Astrocyte of the spinal cord (primary cell): ENCODE data around the gene REM2.

Source experiments
- DNase-seq: peaks from one replicate; pipeline ENCODE4 v3.0.0; 2011; ENCODE audit warnings: low read depth, low spot score
- H3K4me3 ChIP-seq: 2 replicates; pipeline ENCODE4 v1.5.1; 2011; ENCODE audit warnings: low read depth, mild to moderate bottlenecking, low read length, moderate library complexity
- in situ Hi-C: cut with HindIII; loops from 2 replicates; pipeline ENCODE4 v1.10.0; 2017; ENCODE audit warnings: low sequenced_read_pairs
- TF ChIP-seq, protein P1 (sequence below): IDR thresholded peaks from 2 replicates; pipeline ENCODE4 v1.5.1; 2012; ENCODE audit warnings: low read depth, mild to moderate bottlenecking, low read length, inconsistent platforms

REM2 gene

DNA sequence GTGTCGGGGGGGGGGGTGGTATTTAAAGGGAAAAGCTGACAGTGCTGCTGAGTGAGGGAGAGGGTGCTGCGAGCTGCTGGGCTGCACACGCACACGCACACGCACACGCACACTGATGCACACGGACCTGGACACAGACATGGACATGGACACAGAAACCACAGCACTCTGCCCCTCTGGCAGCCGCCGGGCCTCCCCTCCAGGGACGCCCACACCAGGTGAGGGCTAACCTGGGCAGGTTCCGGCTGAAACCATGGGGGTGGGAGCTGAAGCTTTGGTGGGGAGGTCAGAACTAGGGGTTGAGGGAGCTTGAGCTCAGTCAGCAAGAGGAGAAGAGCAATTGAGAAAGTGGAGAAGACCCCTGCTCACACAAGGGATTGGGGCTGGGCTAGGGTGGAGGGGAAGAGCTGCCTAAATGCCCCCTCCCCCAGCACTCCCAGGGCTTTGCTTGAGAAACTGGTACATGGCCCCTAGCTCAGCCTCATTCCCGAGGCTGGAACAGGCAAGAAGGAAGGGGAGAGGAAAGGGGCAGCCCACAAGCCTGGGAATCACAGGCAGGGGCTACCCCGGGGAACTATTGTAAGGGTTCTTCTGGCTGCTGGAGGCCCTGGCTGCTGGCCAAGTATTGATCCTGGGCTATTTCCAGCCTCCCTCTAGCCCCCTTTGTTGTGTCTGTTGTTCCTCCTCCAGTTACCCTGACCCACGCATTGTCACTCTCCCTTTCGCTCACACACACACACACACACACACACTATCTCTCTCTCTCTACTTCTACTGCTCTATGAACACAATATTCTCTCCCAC, at the start of gene REM2:
REM2 (plus strand) TSS at position 50 of the 804 bp plus-strand sequence; CDS start at position 116, 66 bp downstream.
- no peak within 1 kb of the TSS for H3K4me3 ChIP-seq
- TF ChIP-seq, protein P1, sequence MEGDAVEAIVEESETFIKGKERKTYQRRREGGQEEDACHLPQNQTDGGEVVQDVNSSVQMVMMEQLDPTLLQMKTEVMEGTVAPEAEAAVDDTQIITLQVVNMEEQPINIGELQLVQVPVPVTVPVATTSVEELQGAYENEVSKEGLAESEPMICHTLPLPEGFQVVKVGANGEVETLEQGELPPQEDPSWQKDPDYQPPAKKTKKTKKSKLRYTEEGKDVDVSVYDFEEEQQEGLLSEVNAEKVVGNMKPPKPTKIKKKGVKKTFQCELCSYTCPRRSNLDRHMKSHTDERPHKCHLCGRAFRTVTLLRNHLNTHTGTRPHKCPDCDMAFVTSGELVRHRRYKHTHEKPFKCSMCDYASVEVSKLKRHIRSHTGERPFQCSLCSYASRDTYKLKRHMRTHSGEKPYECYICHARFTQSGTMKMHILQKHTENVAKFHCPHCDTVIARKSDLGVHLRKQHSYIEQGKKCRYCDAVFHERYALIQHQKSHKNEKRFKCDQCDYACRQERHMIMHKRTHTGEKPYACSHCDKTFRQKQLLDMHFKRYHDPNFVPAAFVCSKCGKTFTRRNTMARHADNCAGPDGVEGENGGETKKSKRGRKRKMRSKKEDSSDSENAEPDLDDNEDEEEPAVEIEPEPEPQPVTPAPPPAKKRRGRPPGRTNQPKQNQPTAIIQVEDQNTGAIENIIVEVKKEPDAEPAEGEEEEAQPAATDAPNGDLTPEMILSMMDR: no peak
- in situ Hi-C loops: no loop called here
- DNase-seq: no peak

DNA sequence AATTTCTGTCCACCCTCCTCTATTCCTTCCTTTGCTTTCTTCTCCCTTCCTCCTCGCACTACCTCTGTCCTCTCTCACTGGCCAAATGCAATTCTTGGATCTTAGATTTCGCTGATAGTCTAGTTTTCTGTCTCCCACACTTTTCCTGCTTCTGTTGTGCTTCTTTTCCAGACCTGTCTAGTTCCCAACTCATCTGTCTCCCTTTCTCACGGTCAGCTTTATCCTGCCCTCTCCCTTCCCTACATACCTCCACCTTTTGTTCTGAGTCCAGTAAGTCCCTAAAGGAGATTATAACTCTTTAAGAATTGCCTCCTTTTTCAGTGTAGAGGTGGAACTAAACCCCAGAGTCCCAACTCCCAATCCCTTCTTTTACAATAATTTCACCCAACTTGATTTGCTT, 47.5 kb upstream of the REM2 start:
- in situ Hi-C loops: no loop called here
- TF ChIP-seq, protein P1: no peak

DNA sequence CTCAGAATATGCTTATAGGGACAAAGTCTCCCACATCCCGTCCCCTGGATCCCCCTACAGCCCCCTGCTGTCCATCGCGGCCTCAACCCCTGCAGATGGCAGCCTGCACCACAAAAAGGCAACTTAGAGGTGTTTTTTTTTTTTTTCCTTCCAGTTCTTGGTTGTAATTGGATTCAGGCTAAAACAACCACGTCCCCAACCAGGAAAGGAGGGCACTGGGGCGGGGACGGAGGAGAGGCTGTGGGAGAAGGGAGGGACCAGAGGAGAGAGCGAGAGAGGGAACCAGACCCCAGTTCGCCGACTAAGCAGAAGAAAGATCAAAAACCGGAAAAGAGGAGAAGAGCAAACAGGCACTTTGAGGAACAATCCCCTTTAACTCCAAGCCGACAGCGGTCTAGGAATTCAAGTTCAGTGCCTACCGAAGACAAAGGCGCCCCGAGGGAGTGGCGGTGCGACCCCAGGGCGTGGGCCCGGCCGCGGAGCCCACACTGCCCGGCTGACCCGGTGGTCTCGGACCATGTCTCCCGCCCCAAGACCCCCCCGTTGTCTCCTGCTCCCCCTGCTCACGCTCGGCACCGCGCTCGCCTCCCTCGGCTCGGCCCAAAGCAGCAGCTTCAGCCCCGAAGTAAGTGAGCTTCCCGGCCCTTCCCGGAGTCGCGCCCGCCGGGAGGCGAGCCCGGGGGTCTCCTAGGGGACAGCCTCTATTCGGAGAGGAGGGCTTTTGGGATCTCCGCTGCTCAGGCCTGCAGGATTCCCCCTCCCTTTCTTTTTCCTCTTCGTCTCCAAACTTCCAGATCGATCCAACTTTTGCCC, 46.5 kb upstream of the REM2 start, which contains the start of gene MMP14:
MMP14 (plus strand) TSS at position 285 of the 813 bp plus-strand sequence; CDS start at position 518, 233 bp downstream.
- in situ Hi-C loops: no loop called here

More for the DNA sequence above, 47.5 kb upstream of the REM2 start:
- no peak for DNase-seq
- no peak overlapping the region for H3K4me3 ChIP-seq

GRCh38 chr14:22837114-22837749, 45.8 kb upstream of the REM2 start:
- in situ Hi-C loops: no loop called here
- H3K4me3 ChIP-seq: peak overlapping the region; percentile 99
- TF ChIP-seq, protein P1: peak; percentile 3
- peak; percentile 59 for DNase-seq

More for the DNA sequence above, 46.5 kb upstream of the REM2 start, which contains the start of gene MMP14:
- H3K4me3 ChIP-seq: peak within 1 kb of the TSS; percentile 99
- TF ChIP-seq, protein P1: peak; percentile 65
- peak; percentile 93 for DNase-seq

DNA sequence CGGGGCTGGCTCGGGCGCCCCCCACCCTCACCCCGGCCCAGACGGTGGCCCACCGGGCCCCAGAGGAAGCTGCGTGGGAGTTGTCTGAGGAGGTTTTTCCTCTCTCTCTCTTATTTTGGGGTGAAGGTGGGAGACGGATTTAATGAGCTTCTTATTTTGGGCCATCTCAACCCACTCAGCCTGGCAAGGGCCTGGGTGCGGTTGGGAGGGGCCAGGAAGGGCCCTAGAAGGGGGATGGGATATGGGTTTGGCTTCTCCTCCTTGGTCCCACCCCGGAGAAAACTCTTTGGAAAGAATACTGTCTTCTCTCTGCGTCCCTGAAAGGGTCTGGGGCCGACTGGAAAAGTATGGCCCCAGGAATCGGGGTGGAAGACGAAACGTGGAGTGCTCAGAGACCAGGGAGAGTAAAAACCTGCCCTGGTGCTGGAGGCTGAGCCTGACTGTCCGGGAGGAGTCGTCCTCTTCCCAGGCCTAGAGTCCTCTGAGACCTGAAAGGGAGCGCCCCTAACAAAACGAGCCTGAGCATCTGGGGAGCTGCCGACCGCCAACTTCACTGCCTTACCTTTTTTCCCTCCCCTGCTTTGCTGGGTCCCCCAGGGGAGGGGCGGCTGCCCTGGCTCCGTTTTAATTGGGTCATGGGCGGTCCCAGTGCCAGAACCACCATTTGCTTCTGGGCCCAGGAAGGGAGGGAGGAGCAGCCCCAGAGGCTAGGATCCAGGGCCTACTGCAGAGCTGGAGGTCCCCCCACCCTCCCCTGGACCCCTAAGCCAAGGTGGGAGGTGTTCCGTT, 45.1 kb upstream of the REM2 start:
- DNase-seq: peak; percentile 48
- TF ChIP-seq, protein P1: no peak
- H3K4me3 ChIP-seq: peak overlapping the region; percentile 99
- in situ Hi-C loops: no loop called here
